Ascending aorta (tissue), 2 donors: ENCODE results near the gene TMEM217. TPM values are rescaled to one million over a fixed set of nuclear protein-coding genes. Genes with fewer than 3 reads are reported as not detected.

ENCODE experiments used
- DNase-seq, 2 donors: peaks; one replicate each; pipeline ENCODE4 v3.0.0-alpha.2; 2019; ENCODE audit warnings: low spot score in 2 of 2
- H3K27ac ChIP-seq, 2 donors: fragments of 200-600 bp; sonication (generic); one replicate each; pipeline ENCODE4 v1.5.1; 2016 to 2017; ENCODE audit warnings: mild to moderate bottlenecking in 1 of 2
- H3K27me3 ChIP-seq: fragments of 200-600 bp; sonication (generic); one replicate; pipeline ENCODE4 v1.5.1; 2017
- H3K36me3 ChIP-seq, 2 donors: fragments of 200-600 bp; sonication (generic); one replicate each; pipeline ENCODE4 v1.5.1; 2016
- H3K4me1 ChIP-seq, 2 donors: fragments of 200-600 bp; sonication (generic); one replicate each; pipeline ENCODE4 v1.5.1; 2016 to 2017; ENCODE audit warnings: mild to moderate bottlenecking in 1 of 2
- H3K4me3 ChIP-seq, 2 donors: fragments of 200-600 bp; sonication (generic); one replicate each; pipeline ENCODE4 v1.5.1; 2016 to 2017; ENCODE audit warnings: mild to moderate bottlenecking in 1 of 2
- H3K9me3 ChIP-seq, 2 donors: fragments of 200-600 bp; sonication (generic); one replicate each; pipeline ENCODE4 v1.5.1; 2016
- CTCF ChIP-seq, 3 experiments: fragments of 200-600 bp in 2 of 3; fragments of 450-650 bp in 1 of 3; sonication (generic) in 2 of 3; IDR thresholded peaks; one replicate each; pipeline ENCODE4 v1.5.1; 2016 to 2019; ENCODE audit warnings: antibody characterized with exemption in 3 of 3, mild to moderate bottlenecking in 1 of 3, moderate library complexity in 1 of 3
- intact Hi-C: fragments of 100-400 bp; cut with DNase I; formaldehyde crosslinking; loops from one replicate; pipeline ENCODE4 v1.15.1; 2023
- total RNA-seq: library from RNA; depleted of rRNA; stranded (reverse); fragments of >200 nt; gene quantifications from one replicate; pipeline ENCODE4 v1.1.0, GENCODE V29; 2016

Gene TMEM217
- total RNA-seq, 1 donor from 2014 or later = not detected

- H3K36me3 ChIP-seq = peaks cover 31 to 33% of the 10 kb centered on the region in 2 donors
- TF ChIP-seq CTCF (IDR thresholded peaks at IDR 0.05) = peak in 2 of 3 experiments; percentile 36 to 47
- no peaks in the 10 kb centered on the region for H3K9me3 ChIP-seq
- peak in 1 of 2 donors; percentile 82 for DNase-seq
- H3K4me3 ChIP-seq = peak overlapping the region; percentile 91 to 92
- intact Hi-C loops = loop anchor here (1.0 kb wide), 1 partner anchor 68 kb away; no protein-coding TSS in a partner anchor
- H3K27me3 ChIP-seq = no peaks in the 10 kb centered on the region
- H3K4me1 ChIP-seq = peaks cover 0 to 21% of the 10 kb centered on the region in 2 donors
- peak overlapping the region; percentile 89 to 93 for H3K27ac ChIP-seq
Observed at GRCh38 chr6:37170273-37171200, 87.4 kb downstream of the TMEM217 start.

- H3K36me3 ChIP-seq = peaks cover 22 to 25% of the 10 kb centered on the region in 2 donors
- H3K4me1 ChIP-seq = peaks cover 0 to 18% of the 10 kb centered on the region in 2 donors
- peak within 1 kb of the TSS; percentile 91 to 92 for H3K4me3 ChIP-seq
- no peak for TF ChIP-seq CTCF (IDR thresholded peaks at IDR 0.05)
- H3K27ac ChIP-seq = peak within 1 kb of the TSS; percentile 97
- no peaks in the 10 kb centered on the region for H3K9me3 ChIP-seq
- H3K27me3 ChIP-seq = no peaks in the 10 kb centered on the region
- DNase-seq = peak; percentile 96 to 99
- intact Hi-C loops = loop anchor here (1.0 kb wide), 3 partner anchors 24 to 67 kb away; no protein-coding TSS in a partner anchor
Observed at GRCh38 chr6:37169496-37170272, 88.3 kb downstream of the TMEM217 start, which contains the start of gene PIM1. Gene PIM1 (plus strand): TSS chr6:37170152. CDS start chr6:37170576, 424 bp downstream.

GRCh38 chr6:37168811-37169495, 89.0 kb downstream of the TMEM217 start:
- Histone ChIP-seq H3K27me3 (no peaks in the 10 kb centered on the region), H3K4me3 (peak overlapping the region; percentile 51 to 72), H3K4me1 (peaks cover 0 to 15% of the 10 kb centered on the region in 2 donors), H3K36me3 (peaks cover 15 to 17% of the 10 kb centered on the region in 2 donors), H3K9me3 (no peaks in the 10 kb centered on the region), H3K27ac (peak overlapping the region; percentile 97)
- DNase-seq = no peak
- no peak for TF ChIP-seq CTCF (IDR thresholded peaks at IDR 0.05)
- intact Hi-C loops = loop anchor here (1.0 kb wide), 2 partner anchors 24 to 35 kb away; no protein-coding TSS in a partner anchor

- Histone ChIP-seq H3K27ac (peak overlapping the region; percentile 97), H3K4me1 (peaks cover 0 to 13% of the 10 kb centered on the region in 2 donors), H3K9me3 (no peaks in the 10 kb centered on the region), H3K36me3 (peaks cover 8 to 10% of the 10 kb centered on the region in 2 donors), H3K4me3 (peak overlapping the region in 1 of 2 donors; percentile 72), H3K27me3 (no peaks in the 10 kb centered on the region)
- no peak for TF ChIP-seq CTCF (IDR thresholded peaks at IDR 0.05)
- intact Hi-C loops = no loop called here
- no peak for DNase-seq
Observed at GRCh38 chr6:37168163-37168758, 89.7 kb downstream of the TMEM217 start.
